CD4-positive, alpha-beta T cell treated with Interleukin-1 beta for 1 hour (primary cell): ENCODE measurements around the gene PSMD1.
"Not testable (repeated sequence)": the region's sequence is repeated elsewhere in the genome, so short reads cannot be mapped to it uniquely, and the experiment has no call there.

ENCODE experiments used
- DNase-seq, 2 donors: peaks; one replicate each; pipeline ENCODE4 v3.0.0-alpha.2; 2020 to 2022

Gene PSMD1

GRCh38 chr2:231118614-231118942 lies 61.9 kb downstream of the PSMD1 start:
- no peak for DNase-seq

DNA sequence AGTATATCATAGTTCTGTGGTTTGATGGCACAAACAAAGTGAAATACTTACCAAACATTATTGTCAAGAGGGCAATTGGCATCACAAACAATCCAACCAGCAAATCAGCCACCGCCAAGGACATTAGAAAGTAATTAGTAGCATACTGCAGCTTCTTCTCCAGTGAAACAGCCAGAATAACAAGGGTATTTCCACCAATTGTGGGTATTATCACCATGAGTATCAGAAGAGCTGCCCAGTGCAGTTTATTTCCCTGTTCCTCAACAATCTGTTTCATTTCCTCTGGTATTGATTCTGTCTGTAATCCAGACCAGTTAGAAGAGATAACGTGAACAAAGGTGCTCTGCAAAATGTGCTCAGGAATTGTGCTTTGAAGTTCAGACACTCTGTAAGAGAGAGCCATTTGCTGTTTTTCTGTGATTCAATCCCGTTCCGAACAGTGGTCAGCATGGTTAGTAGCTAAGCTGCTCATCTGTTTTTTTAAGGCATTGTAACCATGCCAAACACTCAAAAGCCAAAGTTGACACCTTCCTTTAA lies 66.8 kb downstream of the PSMD1 start:
- no peak for DNase-seq

DNA sequence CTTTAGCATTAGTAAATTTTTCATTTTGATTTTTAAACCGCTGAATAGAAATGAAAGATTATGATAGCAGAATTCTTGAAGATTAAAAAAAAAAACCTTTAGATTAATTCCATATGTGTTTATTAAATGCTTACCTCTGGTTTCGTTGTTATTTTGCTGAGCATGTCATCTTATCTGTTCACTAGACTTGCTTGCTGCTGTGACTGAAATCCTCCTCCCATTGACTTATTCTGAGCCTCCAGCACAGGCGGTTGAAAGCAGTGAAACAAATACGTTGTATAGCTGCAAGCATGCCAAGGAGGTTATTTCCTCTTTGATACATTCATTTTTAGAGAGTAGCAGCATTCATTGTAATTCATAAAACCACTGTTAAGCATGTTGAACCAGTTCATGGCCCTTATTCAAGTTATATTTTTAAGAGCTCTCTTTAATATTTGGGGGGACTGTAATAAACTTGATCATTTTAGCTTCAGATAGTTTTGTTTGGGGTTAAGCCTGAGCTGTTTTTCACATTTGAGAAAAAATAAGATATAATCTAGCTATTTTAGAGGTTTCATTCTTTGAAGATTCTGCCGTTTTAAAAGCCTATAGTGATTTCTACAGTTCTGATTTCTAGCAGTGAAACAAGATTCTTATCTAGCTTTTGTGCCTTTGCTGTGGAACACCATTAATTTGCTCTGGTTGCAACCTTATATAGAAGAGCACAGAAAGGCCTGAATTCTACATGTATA lies 68.3 kb downstream of the PSMD1 start, which contains the start of gene HTR2B:
TSS of gene HTR2B (minus strand) at position 205 of the 731 bp plus-strand sequence. CDS start 1,278 bp downstream, outside the sequence.
- DNase-seq, result no peak

- DNase-seq, result no peak
Measured at GRCh38 chr2:231126123-231126522, 69.5 kb downstream of the PSMD1 start.

DNA sequence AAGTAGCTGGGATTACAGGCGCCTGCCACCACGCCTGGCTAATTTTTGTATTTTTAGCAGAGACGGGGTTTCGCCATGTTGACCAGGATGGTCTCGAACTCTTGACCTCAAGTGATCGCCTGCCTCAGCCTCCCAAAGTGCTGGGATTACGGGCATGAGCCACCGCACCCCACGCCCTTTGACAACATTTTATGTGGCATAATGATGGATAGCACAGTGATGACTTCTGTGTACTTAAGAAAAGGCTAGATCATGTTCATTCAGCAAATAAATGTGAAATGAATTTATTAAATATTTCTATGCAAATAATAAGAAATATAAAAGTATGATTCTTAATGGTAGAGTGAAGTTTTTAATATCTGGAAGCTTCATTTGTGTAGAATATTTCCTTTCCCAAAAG lies 70.8 kb downstream of the PSMD1 start:
- DNase-seq, result no peak

- no peak for DNase-seq
Measured at GRCh38 chr2:231127936-231128335, 71.3 kb downstream of the PSMD1 start.

DNA sequence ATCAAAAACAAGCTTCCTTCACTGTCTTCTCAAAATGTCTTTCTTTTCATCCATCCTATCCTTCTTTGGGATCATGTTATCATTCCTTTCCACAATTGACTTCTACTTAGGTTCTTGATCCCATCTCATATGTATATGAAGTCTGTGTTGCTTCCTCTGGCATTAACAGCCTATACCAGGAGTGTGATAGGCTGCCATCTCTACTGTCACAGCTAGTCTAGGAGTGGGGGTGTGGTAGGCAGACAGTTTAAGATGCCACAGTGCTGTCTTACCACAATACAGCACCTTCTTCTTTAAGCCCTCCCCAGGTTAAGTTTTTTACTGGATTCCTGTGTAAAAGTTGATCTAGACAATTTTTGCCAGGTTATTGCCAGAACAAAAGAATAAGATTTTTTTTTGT lies 71.9 kb downstream of the PSMD1 start:
- no peak for DNase-seq

DNA sequence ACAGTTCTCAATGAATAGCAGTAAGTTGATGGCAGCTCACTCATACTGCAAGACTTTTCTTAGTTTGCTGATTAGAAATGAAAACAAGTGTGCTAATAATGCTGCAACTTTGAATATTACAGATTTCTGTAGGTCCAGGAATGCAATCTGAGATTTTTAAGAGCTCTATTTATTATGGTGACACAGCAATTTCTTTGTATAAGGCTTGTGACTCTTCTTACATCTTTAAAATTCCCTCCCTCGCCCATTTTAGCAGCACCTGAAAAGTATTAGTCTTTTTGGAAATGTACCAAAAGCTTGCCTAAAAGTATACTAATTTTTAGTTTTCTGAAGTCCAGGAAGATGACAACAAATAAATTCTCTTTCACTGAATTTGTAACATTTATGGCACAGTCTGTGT lies 72.5 kb downstream of the PSMD1 start:
- DNase-seq, result no peak

DNA sequence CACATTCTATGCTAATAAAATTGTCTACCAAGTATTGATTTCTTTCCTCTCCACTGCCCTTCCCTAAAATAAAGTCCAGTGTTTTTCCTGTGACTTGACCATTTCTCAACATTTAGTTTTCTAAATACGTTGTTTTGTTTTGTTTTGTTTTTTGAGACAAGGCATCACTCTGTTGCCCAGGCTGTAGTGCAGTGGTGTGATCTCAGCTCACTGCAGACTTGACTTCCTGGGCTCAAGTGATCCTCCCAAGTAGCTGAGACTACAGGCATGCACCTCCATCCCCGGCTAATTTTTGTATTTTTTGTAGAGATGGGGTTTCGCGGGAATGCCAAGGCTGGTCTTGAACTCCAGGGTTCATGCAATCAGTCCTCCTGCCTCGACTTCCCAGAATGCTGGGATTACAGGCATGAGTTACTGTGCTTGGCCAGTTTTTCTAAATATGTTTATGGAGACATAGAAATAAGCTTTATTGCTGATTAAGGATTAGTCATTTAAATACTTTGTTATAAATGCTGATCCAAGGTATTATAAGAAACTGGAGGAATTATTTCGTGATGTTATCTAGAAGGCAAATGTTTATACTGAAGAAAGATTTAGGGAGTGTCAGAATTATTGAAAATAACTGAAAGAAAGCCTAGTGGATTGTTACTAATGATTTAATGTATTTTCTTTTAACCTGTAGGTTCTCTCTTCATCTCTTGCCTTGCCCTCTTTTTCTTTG lies 73.8 kb downstream of the PSMD1 start:
- no peak for DNase-seq

DNA sequence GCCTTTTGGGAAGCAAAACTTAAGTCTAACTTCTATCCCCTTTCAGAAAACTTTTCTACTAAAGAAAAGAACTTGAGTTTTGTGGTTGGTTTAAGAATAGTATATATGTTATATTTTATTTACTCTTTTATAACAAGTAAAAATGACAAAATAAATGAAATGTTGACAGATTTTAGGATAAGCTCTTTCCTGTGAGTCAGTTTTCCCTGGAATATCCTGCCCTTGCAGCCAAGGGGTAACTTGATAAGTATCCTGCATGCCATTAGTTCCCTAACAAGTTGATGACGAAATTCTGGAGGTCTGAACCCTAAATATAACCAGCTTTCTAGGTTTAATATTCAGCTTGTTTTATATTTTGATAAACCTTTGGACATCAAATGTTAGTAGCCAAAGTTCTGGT lies 75.5 kb downstream of the PSMD1 start:
- DNase-seq, result no peak

GRCh38 chr2:231133365-231134099 lies 76.9 kb downstream of the PSMD1 start:
- DNase-seq, result no peak

DNA sequence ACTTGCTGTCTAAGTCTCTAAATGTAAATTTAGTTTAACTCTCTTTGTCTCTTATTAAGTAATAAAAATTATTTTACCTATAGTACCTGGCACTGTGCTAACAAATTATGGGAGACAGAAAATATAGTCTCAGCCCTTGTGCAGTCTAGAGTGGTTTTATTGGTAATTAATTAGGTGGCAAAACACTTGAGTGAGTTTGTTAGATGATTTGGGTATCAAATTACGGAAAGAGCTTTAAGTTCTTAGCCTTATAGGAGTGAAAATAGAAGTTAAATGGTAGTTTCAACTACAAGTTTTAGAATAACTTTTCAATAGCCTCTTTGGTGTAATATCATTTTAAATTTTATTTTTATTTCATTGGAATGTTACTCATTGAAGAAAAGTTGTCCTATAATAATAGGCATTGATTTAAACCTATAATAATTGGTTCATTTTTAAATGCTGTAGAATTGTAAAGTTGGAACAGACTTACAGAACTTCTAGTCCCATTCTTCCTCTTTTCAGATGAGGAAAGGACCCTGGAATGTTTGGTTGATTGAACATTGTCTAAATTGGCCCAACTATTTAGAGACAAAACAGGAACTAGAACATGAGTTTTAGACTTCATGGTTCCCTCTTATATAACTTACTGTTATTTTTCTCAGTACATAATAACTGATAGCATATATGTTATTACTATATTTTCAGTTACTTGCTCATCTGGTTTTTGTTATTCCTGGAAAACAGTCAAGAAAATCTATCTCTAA lies 78.4 kb downstream of the PSMD1 start:
- no peak for DNase-seq

- DNase-seq, result no peak
Measured at GRCh38 chr2:231138699-231139098, 82.0 kb downstream of the PSMD1 start.

DNA sequence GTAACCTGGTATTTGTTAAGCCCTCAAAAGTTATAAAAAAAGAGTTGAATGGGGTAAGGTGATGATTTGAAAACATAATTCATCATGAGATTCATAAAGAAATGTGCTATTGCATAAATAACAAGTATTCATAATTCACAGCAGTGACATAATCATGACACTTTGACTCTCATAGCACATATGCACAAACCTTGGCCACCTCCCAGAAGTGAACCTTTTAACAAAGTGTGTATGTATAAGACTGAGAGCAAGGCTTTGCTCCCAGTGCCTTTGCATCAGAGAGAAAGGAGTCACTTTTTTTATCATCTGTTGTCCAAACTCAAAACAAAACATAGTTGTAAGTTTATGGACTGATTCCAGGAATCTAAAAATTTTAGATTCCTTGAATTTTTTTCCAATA lies 83.1 kb downstream of the PSMD1 start:
- no peak for DNase-seq

DNA sequence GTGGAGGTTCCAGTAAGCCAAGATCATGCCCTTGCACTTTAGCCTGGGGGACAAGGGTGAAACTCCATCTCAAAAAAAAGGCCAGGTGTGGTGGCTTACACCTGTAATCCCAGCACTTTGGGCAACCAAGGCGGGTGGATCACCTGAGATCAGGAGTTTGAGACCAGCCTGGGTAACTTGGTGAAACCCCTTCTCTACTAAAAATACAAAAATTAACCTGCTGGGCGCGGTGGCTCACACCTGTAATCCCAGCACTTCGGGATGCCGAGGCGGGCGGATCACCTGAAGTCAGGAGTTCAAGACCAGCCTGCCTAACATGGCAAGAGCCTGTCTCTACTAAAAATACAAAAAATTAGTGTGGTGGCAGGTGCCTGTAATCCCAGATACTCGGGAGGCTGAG lies 84.1 kb downstream of the PSMD1 start:
- DNase-seq, result not testable (repeated sequence)

GRCh38 chr2:231144896-231145295 lies 88.2 kb downstream of the PSMD1 start:
- DNase-seq, result no peak

GRCh38 chr2:231146665-231147064 lies 90.0 kb downstream of the PSMD1 start:
- no peak for DNase-seq

DNA sequence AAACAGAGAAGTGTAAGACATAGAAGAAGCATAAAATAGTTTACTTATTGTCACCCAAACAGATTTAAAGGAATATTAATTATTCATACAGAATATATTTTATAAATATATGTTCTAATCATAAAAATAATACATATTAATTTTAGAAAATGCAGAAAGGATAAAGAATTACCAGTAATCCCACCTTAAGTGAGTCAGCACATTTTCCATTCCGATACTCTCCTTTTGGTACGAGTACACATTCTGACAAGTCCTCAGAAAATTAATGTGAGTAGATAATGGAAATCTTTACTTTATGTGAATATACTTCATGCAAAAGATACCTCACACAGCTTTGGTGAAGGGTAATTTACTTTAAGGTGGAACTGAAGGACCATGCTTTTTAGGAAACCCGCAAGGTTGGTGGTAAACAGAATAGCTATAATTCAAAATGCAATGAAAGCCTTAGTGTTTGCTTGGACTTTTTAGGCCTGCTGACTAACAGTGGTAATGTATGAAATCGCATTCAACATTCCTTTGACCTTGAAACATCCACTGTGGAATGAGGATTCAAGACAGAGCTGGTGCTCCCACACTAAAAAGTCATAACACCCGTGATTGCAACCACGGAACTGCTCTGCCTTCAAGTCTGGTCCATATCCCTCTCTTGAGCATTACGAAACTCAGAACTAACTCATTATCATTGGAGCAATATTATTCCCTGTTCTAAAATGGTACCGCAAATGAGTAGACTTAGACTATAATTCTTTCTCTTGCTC lies 96.3 kb downstream of the PSMD1 start:
- DNase-seq, result no peak

GRCh38 chr2:231159306-231159705 lies 102.6 kb downstream of the PSMD1 start:
- no peak for DNase-seq

DNA sequence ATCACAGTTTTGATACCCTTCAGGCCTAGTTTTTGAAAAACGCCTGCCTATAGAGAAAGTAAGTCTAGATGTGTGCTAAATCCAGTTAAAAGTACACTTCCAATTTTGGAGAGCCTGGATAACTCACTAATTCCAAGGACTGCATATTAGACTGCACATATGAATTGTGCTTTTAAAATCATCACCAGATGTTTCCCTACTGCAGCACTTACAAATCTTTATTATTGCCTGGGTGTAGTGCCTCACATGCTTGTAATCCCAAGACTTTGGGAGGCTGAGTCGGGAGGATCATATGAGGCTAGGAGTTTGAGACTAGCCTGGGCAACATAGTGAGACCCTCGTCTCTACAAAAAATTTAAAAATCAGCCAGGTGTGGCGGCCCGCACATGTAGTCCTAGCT lies 104.0 kb downstream of the PSMD1 start:
- no peak for DNase-seq

DNA sequence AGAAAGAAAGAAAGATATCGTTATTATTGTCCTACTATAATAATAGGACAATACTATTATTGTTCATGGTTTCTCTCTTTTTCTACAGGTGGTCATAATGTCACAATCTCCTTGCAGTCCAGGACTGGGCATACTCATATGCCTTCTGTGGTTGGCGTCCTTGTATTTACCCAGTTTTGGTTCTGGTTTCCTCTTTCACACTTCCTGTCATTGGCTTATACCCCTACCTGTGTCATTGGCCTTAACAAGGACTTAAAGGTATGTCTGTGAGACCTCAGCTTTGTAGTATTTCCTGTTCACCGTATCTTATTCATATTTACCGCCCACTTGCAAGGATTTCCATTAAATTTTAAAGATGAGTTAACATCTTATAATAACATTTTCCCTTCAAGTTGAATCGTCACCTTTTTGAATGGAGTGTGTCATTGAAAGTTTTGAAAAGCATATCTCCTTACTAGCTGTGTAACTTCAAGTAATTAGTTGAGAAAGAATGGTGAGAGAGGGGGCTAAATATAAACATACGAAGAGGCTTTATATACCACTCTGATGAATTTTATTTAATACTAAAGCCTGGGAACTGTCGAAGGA lies 104.7 kb downstream of the PSMD1 start:
- DNase-seq, result peak in 1 of 2 donors; percentile 12

GRCh38 chr2:231161877-231162329 lies 105.2 kb downstream of the PSMD1 start:
- no peak for DNase-seq
